Liver (tissue), 3 donors: Measurements from ENCODE around the gene LHX3.

ENCODE experiments used
- CTCF ChIP-seq: fragments of 150-350 bp; IDR thresholded peaks from 2 replicates; pipeline ENCODE4 v1.5.1; 2017; ENCODE audit warnings: improper control_type of control experiment, low read depth, low read length; ENCODE audit not compliant: missing input control
- RAD21 ChIP-seq, 2 donors: IDR thresholded peaks; 2 replicates each; pipeline ENCODE4 v1.6.1; 2016; ENCODE audit warnings: antibody characterized with exemption in 2 of 2, mild to moderate bottlenecking in 2 of 2
- donor health status: healthy.
- donor health status: healthy.

GRCh38 chr9:136237486-136238341 is 32.8 kb upstream of the LHX3 start:
- TF ChIP-seq CTCF = no peak
- TF ChIP-seq RAD21 (IDR thresholded peaks at IDR 0.05) = no peak
